Activated gamma-delta T cell treated with anti-CD3 and anti-CD28 coated beads, Interleukin-2, amount 50 U/mL, for 16 hours (primary cell): ENCODE data around the gene BUB1B.

Experiments used
- DNase-seq: peaks from one replicate; pipeline ENCODE4 v3.0.0-alpha.2; 2020; ENCODE audit warnings: low read depth

BUB1B gene

GRCh38 chr15:40192942-40193341 lies 32.1 kb downstream of the BUB1B start:
- DNase-seq, result no peak

- no peak for DNase-seq
Observed at GRCh38 chr15:40197434-40197833, 36.6 kb downstream of the BUB1B start.

- DNase-seq, result no peak
Observed at GRCh38 chr15:40198355-40199085, 37.7 kb downstream of the BUB1B start.

- no peak for DNase-seq
Observed at GRCh38 chr15:40204100-40204499, 43.2 kb downstream of the BUB1B start.

GRCh38 chr15:40217166-40217824 lies 56.4 kb downstream of the BUB1B start:
- DNase-seq, result peak; percentile 24

- no peak for DNase-seq
Observed at GRCh38 chr15:40219801-40220200, 58.9 kb downstream of the BUB1B start.

GRCh38 chr15:40222131-40222530 lies 61.3 kb downstream of the BUB1B start:
- DNase-seq, result no peak

GRCh38 chr15:40226736-40227135 lies 65.9 kb downstream of the BUB1B start:
- no peak for DNase-seq

- no peak for DNase-seq
Observed at GRCh38 chr15:40229316-40229715, 68.4 kb downstream of the BUB1B start.

GRCh38 chr15:40229956-40230355 lies 69.1 kb downstream of the BUB1B start:
- no peak for DNase-seq

- no peak for DNase-seq
Observed at GRCh38 chr15:40232625-40233070, 71.8 kb downstream of the BUB1B start.

GRCh38 chr15:40233727-40234577 lies 73.1 kb downstream of the BUB1B start:
- no peak for DNase-seq

GRCh38 chr15:40234783-40235182 lies 73.9 kb downstream of the BUB1B start:
- no peak for DNase-seq

- no peak for DNase-seq
Observed at GRCh38 chr15:40235201-40235885, 74.5 kb downstream of the BUB1B start.

GRCh38 chr15:40238532-40239403 lies 77.9 kb downstream of the BUB1B start, which contains the start of gene PAK6:
PAK6 (plus strand) TSS chr15:40239063; CDS start chr15:40264786, 25,723 bp downstream.
- no peak for DNase-seq

GRCh38 chr15:40239404-40239692 lies 78.5 kb downstream of the BUB1B start:
- DNase-seq, result no peak

GRCh38 chr15:40239693-40240618 lies 79.1 kb downstream of the BUB1B start:
- no peak for DNase-seq

GRCh38 chr15:40240619-40241221 lies 79.9 kb downstream of the BUB1B start:
- no peak for DNase-seq
